GM12891 (cell line): ENCODE measurements around the gene EEF1AKMT2.

ENCODE experiments used
- PAX5 ChIP-seq: IDR thresholded peaks from 2 replicates; pipeline ENCODE4 v1.6.1; 2011; ENCODE audit warnings: low read length, moderate library complexity, mild to moderate bottlenecking; ENCODE audit not compliant: insufficient read depth, severe bottlenecking
- POLR2A ChIP-seq: IDR thresholded peaks from 2 replicates; pipeline ENCODE4 v1.6.1; 2011; ENCODE audit warnings: low read depth, low read length, control low read depth
- POLR2AphosphoS5 ChIP-seq: IDR thresholded peaks from 2 replicates; pipeline ENCODE4 v1.6.1; 2011; ENCODE audit warnings: low read depth, low read length, control low read depth
- POU2F2 ChIP-seq: IDR thresholded peaks from 2 replicates; pipeline ENCODE4 v1.6.1; 2011; ENCODE audit warnings: low read depth, mild to moderate bottlenecking, control low read depth, low read length, moderate library complexity
- SPI1 ChIP-seq: IDR thresholded peaks from 2 replicates; pipeline ENCODE4 v1.6.1; 2011; ENCODE audit warnings: low read depth, low read length, control low read depth
- TAF1 ChIP-seq: IDR thresholded peaks from 2 replicates; pipeline ENCODE4 v1.6.1; 2011; ENCODE audit warnings: low read depth, low read length, control low read depth

DNA sequence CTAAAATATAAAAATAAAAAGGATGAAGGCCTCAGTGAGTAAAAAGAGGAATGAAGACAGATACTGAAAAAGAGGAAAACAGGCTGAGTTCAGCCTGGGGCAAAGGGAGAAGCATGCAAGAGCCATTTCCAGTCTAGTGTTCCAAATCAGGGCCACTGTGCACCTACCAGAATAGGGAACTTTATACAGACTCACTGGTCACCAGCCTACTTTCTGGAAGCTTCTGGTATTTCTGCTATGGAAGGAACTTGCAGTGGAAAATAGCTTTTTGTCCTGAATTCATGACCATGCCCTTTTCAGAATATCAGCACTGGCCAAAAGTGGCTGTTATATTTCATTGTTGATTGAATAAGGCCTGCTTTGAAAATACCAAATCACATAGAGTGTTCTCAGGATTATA, 38.8 kb upstream of the EEF1AKMT2 start:
- TF ChIP-seq POLR2AphosphoS5: no peak
- no peak for TF ChIP-seq POLR2A
- no peak for TF ChIP-seq PAX5
- TF ChIP-seq SPI1: no peak
- no peak for TF ChIP-seq POU2F2
- no peak for TF ChIP-seq TAF1
